Stimulated activated CD4-positive, alpha-beta T cell treated with anti-CD3 and anti-CD28 coated beads, Interleukin-4, amount 100 ng/mL, for 4 hours (primary cell): ENCODE data around the gene ZGLP1.
"Not testable (repeated sequence)": the region's sequence is repeated elsewhere in the genome, so short reads cannot be mapped to it uniquely, and the experiment has no call there.

ENCODE experiments used
- DNase-seq, 2 experiments: peaks; one replicate each; pipeline ENCODE4 v3.0.0-alpha.2; 2020

Gene ZGLP1

DNA sequence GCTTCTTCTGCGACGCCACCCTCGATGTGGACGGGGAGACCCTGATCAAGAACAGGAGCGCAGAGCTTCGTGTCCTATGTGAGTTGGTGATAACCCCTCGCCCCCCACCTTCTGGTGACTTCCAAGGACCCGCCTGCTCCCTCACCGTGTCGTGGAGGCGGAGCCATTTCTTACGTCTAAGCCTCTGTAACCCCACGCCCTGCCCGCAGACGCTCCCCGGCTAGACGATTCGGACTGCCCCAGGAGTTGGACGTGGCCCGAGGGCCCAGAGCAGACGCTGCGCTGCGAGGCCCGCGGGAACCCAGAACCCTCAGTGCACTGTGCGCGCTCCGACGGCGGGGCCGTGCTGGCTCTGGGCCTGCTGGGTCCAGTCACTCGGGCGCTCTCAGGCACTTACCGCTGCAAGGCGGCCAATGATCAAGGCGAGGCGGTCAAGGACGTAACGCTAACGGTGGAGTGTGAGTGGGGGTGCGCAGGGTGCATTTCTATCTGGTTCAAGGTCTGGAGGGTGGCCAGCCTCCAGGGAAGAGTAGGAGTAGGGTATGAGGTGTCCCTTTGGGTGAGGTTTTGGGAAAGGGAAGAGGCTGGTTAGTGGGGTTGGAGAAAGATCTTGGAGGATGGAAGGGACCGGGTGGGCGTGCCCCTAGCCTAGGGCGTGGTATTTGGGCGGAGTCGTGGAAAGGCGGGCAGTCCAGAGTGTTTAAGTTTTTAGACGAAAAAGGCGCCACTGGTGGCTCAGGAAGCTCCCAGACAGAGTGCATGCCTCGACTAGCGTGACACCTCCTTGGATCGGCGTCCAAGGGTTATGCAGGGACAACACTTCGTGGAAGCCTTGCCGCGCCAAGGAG is 16.6 kb downstream of the ZGLP1 start:
- DNase-seq: no peak

DNA sequence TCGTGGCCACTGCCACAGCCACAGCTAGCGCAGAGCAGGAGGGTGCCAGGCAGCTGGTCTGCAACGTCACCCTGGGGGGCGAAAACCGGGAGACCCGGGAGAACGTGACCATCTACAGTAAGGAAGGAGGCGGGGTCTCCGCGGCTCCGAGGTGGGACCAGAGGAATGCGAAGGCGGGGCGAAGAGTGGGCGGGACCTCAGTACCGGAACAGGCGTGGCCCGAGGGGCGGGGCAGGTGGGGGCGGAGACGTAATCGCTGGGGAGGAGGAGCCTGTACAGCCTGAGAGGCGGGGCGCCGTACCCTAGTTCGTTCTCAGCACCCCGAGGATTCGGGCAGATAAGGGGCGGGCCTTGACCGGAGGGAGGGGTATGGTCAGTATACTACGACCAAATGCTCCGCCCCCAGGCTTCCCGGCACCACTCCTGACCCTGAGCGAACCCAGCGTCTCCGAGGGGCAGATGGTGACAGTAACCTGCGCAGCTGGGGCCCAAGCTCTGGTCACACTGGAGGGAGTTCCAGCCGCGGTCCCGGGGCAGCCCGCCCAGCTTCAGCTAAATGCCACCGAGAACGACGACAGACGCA is 17.3 kb downstream of the ZGLP1 start:
- peak; percentile 64 to 65 for DNase-seq

DNA sequence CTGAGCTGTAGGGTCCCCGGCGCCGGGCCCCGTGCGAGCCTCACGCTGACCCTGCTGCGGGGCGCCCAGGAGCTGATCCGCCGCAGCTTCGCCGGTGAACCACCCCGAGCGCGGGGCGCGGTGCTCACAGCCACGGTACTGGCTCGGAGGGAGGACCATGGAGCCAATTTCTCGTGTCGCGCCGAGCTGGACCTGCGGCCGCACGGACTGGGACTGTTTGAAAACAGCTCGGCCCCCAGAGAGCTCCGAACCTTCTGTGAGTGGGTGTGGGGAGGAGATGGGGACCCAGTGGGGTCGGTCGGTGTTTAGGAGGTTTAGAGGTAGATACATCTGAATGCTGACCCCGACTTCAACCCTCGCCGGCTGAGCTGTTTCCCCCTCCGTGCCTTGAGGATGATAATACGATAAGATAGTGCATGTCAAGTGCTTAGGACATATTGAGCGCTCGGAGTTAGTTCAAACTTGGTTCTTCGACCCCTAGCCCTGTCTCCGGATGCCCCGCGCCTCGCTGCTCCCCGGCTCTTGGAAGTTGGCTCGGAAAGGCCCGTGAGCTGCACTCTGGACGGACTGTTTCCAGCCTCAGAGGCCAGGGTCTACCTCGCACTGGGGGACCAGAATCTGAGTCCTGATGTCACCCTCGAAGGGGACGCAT is 17.9 kb downstream of the ZGLP1 start:
- DNase-seq: no peak

DNA sequence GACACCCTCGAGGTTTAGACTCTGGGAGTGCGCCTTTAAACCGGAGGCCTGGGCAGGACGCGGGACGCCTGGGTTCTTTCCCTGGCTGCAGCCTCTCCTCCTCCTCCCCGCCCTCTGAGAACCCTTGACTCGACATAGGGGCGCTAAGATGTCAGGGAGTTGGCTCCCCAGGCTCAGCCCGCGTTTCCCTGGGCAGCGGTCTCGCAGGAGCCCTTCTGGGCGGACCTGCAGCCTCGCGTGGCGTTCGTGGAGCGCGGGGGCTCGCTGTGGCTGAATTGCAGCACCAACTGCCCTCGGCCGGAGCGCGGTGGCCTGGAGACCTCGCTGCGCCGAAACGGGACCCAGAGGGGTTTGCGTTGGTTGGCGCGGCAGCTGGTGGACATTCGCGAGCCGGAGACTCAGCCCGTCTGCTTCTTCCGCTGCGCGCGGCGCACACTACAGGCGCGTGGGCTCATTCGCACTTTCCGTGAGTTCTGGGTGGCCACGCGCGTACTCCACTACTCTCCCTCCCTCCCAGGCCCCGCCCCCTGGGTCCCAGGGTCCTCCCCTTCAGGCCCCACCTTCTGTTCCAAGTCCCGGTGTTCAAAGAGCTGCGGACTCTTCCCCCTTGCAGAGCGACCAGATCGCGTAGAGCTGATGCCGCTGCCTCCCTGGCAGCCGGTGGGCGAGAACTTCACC is 18.6 kb downstream of the ZGLP1 start:
- DNase-seq: peak; percentile 53 to 63

DNA sequence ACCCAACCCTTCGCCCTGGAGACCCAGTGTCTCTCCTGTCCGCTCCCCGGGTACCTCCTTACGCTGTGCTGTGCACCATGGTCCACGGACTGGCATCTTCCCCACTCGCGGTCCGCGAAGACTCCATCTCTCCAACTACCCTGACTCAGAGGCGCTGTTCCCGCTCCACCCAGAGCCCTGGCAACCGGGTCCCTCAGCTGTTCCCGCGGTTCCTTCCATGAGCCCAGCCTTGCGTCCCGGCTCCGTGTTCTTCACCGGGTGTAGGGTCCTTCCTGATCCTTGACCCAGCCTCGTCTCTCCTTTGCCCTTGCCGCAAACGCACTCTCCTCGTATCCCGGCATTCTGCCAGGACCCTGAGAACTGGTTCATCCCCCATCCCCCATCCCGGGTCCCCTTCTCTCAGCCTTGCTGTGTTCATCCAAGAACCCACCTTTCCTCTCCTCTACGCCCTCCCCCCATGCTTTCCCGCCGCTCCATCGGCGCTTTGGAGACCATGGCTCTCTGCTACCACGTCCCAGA is 19.2 kb downstream of the ZGLP1 start:
- DNase-seq: no peak

DNA sequence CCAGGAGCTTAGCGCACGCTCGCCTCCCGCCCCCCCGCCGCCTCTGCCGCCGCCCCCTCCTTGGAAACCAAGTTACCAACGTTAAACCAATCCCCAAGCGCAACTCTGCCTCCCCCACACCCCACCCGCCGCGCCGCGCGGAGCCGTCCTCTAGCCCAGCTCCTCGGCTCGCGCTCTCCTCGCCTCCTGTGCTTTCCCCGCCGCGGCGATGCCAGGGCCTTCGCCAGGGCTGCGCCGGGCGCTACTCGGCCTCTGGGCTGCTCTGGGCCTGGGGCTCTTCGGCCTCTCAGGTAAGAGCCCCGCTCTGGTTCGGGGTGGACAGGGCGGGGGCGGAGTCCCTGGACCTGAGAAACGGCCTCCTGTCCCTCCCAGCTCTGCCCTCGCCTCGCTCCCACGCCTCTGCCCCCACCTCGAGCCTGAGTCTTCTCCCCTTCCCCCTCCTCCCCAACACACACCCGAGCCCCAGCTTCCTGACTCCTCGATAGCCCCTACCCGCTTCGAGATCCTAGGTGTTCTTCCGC is 19.7 kb downstream of the ZGLP1 start, which contains the start of gene ICAM5:
Gene ICAM5 (plus strand): TSS at position 117 of the 521 bp plus-strand sequence. CDS start 92 bp downstream, at position 209.
- peak; percentile 54 to 78 for DNase-seq

DNA sequence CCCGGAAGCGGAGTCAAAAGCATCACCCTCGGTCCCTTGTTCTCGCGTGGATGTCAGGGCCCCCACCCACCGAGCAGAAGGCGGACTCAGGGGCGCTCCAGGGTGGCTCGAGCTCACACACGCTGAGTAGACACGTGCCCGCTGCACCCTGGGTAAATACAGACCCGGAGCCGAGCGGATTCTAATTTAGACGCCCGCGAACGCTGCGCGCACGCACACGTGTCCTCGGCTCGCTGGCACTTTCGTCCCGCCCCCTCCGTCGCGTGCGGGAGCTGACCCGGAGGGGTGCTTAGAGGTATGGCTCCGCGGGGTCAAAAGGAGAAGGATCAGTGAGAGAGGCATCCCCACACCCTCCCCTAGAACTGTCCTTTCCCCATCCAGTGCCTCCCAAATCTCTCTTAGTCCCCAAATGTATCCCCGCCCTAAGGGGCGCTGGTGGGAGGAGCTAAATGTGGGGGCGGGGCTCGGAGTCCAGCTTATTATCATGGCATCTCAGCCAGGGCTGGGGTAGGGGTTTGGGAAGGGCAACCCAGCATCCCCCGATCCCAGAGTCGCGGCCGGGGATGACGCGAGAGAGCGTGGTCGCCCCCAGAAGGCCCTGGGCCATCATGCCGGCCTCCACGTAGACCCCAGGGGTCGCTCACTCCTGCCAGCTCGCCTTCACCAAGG is 20.3 kb downstream of the ZGLP1 start:
- DNase-seq: peak; percentile 65 to 74

DNA sequence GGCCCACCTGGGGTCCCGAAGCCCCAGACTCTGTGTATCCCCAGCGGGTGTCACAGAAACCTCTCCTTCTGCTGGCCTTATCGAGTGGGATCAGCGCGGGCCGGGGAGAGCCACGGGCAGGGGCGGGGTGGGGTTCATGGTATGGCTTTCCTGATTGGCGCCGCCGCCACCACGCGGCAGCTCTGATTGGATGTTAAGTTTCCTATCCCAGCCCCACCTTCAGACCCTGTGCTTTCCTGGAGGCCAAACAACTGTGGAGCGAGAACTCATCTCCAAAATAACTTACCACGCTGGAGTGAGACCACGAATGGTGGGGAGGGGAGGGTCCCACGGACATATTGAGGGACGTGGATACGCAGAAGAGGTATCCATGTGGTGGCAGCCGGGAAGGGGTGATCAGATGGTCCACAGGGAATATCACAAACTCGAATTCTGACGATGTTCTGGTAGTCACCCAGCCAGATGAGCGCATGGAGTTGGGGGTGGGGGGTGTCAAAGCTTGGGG is 20.9 kb downstream of the ZGLP1 start:
- DNase-seq: peak; percentile 45

DNA sequence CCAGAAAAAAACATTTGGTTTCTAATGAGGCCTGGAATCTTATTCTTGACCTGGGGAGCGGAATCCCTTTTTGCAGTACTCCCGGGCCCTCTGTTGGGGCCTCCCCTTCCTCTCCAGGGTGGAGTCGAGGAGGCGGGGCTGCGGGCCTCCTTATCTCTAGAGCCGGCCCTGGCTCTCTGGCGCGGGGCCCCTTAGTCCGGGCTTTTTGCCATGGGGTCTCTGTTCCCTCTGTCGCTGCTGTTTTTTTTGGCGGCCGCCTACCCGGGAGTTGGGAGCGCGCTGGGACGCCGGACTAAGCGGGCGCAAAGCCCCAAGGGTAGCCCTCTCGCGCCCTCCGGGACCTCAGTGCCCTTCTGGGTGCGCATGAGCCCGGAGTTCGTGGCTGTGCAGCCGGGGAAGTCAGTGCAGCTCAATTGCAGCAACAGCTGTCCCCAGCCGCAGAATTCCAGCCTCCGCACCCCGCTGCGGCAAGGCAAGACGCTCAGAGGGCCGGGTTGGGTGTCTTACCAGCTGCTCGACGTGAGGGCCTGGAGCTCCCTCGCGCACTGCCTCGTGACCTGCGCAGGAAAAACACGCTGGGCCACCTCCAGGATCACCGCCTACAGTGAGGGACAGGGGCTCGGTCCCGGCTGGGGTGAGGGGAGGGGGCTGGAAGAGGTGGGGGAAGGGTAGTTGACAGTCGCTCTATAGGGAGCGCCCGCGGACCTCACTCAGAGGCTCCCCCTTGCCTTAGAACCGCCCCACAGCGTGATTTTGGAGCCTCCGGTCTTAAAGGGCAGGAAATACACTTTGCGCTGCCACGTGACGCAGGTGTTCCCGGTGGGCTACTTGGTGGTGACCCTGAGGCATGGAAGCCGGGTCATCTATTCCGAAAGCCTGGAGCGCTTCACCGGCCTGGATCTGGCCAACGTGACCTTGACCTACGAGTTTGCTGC is 22.5 kb downstream of the ZGLP1 start, which contains the start of gene ICAM4:
Gene ICAM4 (plus strand): TSS at position 153 of the 935 bp plus-strand sequence. CDS start 58 bp downstream, at position 211.
- DNase-seq: peak in 1 of 2 experiments; percentile 30

DNA sequence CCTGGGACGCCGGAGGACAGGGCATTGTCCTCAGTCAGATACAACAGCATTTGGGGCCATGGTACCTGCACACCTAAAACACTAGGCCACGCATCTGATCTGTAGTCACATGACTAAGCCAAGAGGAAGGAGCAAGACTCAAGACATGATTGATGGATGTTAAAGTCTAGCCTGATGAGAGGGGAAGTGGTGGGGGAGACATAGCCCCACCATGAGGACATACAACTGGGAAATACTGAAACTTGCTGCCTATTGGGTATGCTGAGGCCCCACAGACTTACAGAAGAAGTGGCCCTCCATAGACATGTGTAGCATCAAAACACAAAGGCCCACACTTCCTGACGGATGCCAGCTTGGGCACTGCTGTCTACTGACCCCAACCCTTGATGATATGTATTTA is 24.2 kb downstream of the ZGLP1 start:
- no peak for DNase-seq

DNA sequence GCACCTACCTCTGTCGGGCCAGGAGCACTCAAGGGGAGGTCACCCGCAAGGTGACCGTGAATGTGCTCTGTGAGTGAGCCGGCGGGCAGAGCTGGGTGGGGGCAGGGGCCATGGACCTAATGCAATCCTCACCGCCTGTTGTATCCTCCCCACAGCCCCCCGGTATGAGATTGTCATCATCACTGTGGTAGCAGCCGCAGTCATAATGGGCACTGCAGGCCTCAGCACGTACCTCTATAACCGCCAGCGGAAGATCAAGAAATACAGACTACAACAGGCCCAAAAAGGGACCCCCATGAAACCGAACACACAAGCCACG is 24.7 kb downstream of the ZGLP1 start:
- no peak for DNase-seq

DNA sequence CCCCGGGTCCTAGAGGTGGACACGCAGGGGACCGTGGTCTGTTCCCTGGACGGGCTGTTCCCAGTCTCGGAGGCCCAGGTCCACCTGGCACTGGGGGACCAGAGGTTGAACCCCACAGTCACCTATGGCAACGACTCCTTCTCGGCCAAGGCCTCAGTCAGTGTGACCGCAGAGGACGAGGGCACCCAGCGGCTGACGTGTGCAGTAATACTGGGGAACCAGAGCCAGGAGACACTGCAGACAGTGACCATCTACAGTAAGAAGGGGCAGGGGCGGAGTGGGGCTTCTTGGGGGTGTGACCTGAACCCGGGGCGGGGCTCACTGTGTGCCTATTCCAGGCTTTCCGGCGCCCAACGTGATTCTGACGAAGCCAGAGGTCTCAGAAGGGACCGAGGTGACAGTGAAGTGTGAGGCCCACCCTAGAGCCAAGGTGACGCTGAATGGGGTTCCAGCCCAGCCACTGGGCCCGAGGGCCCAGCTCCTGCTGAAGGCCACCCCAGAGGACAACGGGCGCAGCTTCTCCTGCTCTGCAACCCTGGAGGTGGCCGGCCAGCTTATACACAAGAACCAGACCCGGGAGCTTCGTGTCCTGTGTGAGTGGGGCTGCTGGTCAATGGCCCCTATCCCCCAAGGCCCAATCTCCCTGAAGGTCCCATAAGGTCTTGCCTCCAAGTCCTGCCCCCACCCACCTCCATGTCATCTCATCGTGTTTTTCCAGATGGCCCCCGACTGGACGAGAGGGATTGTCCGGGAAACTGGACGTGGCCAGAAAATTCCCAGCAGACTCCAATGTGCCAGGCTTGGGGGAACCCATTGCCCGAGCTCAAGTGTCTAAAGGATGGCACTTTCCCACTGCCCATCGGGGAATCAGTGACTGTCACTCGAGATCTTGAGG is 25.3 kb downstream of the ZGLP1 start:
- no peak for DNase-seq

DNA sequence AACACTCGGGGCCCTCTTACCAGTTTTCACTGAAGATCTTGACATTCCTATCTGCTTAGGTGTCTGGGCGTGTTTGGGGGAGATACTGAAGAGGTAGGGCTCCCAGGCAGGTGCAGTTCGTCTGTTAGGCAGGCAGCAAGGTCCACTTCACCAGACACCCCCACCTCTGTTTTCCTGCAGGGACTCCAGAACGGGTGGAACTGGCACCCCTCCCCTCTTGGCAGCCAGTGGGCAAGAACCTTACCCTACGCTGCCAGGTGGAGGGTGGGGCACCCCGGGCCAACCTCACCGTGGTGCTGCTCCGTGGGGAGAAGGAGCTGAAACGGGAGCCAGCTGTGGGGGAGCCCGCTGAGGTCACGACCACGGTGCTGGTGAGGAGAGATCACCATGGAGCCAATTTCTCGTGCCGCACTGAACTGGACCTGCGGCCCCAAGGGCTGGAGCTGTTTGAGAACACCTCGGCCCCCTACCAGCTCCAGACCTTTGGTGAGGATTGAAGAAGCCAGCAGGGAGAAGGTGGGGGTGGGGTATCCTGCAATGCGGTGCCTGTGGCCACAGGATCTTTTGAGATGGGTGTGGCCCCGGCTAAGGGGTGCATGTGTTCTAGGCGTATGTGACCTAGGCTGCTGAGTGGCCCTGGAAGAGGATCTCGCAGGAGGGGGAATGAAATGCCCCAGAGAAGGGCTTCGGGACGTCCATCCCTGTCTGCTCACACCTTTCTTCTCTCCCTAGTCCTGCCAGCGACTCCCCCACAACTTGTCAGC is 26.1 kb downstream of the ZGLP1 start:
- no peak for DNase-seq

DNA sequence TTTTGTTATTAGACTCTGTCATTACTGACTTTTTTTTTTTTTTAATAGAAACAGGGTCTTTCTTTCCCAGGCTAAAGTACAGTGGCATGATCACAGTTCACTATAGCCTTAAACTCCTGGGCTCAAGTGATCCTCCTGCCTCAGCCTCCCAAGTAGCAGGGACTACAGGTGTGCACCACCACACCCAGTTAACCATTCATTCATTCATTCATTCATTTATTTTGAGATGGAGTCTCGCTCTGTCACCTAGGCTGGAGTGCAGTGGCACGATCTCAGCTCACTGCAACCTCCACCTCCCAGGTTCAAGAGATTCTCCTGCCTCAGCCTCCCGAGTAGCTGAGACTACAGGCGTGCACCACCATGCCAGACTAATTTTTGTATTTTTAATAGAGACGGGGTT is 27.6 kb downstream of the ZGLP1 start:
- DNase-seq: not testable (repeated sequence)

DNA sequence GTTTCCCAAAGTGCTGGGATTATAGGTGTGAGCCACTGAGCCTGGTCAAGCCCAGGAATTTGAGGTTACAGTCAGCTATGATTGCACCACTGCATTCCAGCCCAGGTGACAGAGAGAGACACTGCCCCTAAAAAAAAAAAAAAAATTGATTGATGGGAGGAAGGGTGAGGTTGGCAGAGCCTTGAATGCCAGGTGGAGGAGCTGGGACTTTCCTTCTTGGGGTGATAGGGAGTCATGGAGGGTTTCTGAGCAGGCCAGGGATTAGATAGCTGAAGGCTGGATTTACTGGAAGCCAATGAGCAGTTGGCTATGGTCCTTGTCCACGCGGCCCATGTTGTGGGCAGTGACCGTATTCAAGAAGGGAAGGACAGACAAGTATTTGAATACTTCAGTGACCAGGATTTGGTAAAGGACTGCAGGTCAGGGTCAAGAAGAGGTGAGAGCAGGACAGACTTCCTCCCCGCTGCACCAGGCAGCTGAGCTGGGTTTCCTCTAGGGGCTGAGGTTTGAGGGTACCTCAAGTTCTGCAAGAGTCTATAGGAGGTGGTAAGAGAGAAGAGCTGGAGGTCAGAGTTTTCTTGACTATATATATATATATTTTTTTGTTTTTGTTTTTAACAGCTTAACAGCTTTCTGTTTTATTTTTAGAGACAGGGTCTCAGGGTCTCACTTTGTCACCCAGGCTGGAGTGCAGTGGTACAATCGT is 29.7 kb downstream of the ZGLP1 start:
- DNase-seq: no peak

DNA sequence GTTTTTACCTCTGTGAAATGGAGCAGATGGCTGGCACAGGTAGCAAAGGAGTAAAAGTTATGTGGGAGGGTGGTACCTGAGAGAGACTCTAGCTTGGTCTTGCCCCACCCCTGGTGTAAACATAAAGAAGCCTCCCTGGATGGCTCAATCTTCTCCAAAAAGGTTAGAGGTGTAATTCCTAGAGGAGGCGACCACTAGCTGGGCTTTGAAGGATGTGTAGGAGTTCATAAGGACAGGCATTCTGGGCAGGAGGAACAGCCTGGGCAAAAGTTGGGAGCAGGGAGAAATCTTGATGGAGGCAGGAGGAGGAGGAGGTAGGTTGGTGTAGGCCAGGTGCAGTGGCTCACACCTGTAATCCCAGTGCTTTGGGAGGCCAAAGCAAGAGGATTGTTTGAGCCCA is 30.7 kb downstream of the ZGLP1 start:
- DNase-seq: no peak

DNA sequence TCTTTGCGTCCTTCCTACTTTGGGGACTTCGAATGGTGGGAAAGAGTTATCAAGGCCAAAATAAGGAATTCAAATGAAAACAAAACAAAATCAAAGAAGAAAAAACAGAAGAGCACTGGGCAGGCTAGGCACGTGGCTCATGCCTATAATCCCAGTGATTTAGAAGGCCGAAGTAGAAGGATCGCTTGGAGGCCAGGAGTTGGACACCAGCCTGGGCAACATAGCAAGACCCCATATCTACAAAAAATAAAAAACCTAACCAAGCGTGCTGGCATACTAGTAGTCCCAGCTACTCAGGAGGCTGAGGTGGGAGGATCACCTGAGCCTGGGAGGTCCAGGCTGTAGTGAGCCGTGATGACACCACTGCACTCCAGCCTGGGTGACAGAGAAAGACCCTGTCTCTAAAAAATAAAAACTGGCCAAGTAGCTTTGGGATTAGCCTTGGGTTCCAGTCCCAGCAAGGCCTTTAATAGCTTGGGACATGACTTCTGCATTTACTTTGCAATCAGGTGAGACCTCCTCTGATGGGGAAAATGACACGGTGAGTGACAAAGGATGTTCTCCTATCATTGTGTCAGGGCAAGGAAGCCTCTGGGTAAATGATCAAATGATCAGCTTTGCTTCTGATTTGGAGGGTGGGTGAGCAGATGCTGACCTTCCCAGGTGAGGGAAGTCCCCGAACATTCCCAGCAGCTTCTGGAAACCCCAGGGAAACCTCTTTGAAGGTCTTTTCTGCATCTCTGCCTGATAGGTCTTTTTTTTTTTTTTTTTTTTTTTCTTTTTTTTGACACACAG is 31.6 kb downstream of the ZGLP1 start:
- DNase-seq: no peak
